HUES6 (cell line): Measurements from ENCODE around the gene PPP1R9A.
"Not testable (repeated sequence)": the region's sequence is repeated elsewhere in the genome, so short reads cannot be mapped to it uniquely, and the experiment has no call there.

Experiments
- H3K27ac ChIP-seq: 2 replicates; pipeline ENCODE4 v1.7.0; 2013; ENCODE audit warnings: low read depth, mild to moderate bottlenecking, low read length, inconsistent platforms
- H3K27me3 ChIP-seq: 2 replicates; pipeline ENCODE4 v1.6.1; 2013; ENCODE audit warnings: low read length; ENCODE audit not compliant: control insufficient read depth, insufficient read depth
- H3K36me3 ChIP-seq: 2 replicates; pipeline ENCODE4 v1.6.1; 2013; ENCODE audit warnings: low read length; ENCODE audit not compliant: control insufficient read depth, insufficient read depth
- H3K4me1 ChIP-seq: 2 replicates; pipeline ENCODE4 v1.6.1; 2013; ENCODE audit warnings: low read length; ENCODE audit not compliant: control insufficient read depth, insufficient read depth
- H3K4me3 ChIP-seq: 2 replicates; pipeline ENCODE4 v1.5.1; 2013; ENCODE audit warnings: low read depth, low read length
- H3K9ac ChIP-seq: one replicate; pipeline ENCODE4 v1.6.1; 2013; ENCODE audit warnings: mild to moderate bottlenecking, low read length
- H3K9me3 ChIP-seq: 2 replicates; pipeline ENCODE4 v1.6.1; 2013; ENCODE audit warnings: low read depth, low read length; ENCODE audit not compliant: control insufficient read depth, insufficient read depth

PPP1R9A gene

DNA sequence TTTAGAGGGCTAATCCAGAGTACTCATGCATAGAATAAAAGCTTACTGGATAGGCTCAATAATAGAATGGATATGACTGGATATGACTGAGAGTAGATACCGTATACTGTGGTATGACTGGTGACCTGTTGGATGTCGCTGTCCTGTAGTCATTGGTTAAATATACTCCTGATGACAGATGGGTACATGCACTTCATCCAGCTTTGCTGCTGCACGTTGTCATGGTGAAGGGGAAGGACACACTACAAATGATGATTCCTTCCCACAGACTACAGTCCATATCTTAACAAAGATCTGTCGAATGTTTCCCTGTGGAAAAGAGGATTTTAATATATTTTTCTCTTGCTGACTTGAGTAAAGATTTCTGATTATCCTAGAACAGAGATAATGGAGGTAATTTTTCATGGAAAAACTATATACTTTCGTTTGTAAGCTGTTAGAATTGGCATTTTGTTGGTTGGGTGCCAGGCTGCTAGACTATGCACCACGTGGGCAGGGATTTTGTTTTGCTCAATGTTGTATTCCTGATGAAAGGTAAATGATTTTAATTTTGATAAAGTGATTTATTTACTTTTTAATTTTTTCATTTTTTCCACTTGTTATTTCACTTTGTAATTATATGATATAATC, 97.3 kb downstream of the PPP1R9A start:
- Histone ChIP-seq H3K27me3 (no peaks in the 10 kb centered on the region), H3K4me1 (no peaks in the 10 kb centered on the region; the same call in 1 of the 2 replicates), H3K9ac (no peak overlapping the region), H3K9me3 (no peaks in the 10 kb centered on the region), H3K4me3 (no peak overlapping the region), H3K27ac (no peak overlapping the region), H3K36me3 (no peaks in the 10 kb centered on the region)

DNA sequence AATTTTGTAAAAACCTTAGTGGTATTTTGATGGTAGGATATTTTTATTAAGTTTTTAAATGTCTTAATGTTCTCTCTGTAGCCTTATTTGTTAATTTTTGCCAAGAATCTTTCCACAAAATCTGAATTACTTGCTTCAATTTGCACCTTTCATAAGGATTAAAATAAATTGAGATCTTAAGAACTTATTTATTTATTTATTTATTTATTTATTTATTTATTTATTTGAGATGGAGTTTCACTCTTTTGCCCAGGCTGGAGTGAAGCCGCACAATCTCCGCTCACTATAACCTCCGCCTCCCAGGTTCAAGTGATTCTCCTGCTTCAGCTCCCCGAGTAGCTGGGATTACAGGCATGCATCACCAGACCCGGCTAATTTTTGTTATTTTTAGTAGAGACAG, 98.6 kb downstream of the PPP1R9A start:
- Histone ChIP-seq H3K27me3 (no peaks in the 10 kb centered on the region), H3K9ac (no peak overlapping the region), H3K27ac (no peak overlapping the region), H3K9me3 (no peaks in the 10 kb centered on the region), H3K4me1 (no peaks in the 10 kb centered on the region; the same call in 1 of the 2 replicates), H3K4me3 (no peak overlapping the region), H3K36me3 (no peaks in the 10 kb centered on the region)

DNA sequence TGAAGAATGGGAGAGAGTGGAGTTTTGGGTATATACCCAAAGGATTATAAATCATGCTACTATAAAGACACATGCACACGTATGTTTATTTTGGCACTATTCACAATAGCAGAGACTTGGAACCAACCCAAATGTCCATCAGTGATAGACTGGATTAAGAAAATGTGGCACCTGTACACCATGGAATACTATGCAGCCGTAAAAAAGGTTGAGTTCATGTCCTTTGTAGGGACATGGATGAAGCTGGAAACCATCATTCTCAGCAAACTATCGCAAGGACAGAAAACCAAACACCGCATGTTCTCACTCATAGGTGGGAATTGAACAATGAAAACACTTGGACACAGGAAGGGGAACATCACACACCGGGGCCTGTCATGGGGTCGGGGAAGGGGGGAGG, 101.4 kb downstream of the PPP1R9A start:
- H3K4me3 ChIP-seq = not testable (repeated sequence)

DNA sequence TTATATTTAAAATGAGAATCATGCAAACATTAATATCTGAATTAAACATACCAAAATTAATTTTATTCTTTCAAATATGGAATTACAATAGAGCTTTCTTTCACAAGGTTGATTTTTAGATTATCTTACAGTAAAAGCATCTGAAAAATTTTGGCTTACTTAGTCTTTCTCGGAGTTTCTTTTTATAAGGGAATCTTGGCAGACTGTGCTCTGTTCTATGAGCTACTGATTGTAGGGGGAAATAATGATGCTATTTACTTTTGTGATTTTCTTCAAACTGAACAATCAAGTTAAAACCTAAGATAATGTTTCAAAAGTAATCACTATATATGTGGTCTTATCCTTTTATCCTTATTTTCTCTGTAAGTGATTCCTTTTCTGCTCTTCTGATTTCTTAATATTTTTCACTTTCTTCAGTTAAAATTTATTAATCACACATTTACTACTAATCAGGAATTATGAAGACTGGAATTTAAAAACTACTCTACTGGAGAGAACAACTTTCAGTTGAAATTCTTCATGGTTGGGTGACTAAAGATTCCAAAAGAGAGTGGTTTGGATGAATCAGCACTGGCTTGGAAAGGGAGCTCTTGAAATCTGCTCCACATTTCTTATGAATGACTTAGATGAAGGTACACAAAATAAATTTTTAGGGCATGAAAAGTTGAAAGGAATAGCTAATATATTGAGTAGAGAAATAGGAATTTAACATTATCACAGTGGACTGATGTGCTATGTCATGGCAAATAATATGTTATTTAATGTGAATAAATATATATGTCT, 103.9 kb downstream of the PPP1R9A start:
- Histone ChIP-seq H3K27ac (no peak overlapping the region), H3K36me3 (no peaks in the 10 kb centered on the region), H3K4me1 (no peaks in the 10 kb centered on the region), H3K27me3 (no peaks in the 10 kb centered on the region), H3K4me3 (no peak overlapping the region), H3K9me3 (no peaks in the 10 kb centered on the region), H3K9ac (no peak overlapping the region)

More for the DNA sequence above, 101.4 kb downstream of the PPP1R9A start:
- H3K27me3 ChIP-seq, H3K36me3 ChIP-seq, H3K4me1 ChIP-seq, H3K9ac ChIP-seq, H3K9me3 ChIP-seq, H3K27ac ChIP-seq: not testable (repeated sequence)

DNA sequence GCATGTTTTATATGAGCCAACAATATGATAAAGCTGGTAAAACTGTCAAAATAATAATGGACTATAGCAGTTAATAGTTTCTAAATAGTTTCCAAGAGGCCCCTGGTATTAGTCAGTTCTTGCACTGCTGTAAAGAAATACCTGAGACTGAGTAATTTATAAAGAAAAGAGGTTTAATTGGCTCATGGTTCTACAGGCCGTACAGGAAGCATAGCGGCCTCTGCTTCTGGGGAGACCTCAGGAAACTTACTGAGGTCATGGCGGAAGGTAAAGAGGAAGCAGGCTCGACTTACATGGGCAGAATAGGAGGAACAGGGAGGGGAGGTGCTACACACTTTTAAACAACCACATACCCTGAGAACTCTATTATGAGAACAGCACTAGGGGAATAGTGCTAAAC, 104.6 kb downstream of the PPP1R9A start:
- Histone ChIP-seq H3K27ac (no peak overlapping the region), H3K4me1 (no peaks in the 10 kb centered on the region), H3K4me3 (no peak overlapping the region), H3K9ac (no peak overlapping the region), H3K27me3 (no peaks in the 10 kb centered on the region), H3K36me3 (no peaks in the 10 kb centered on the region), H3K9me3 (no peaks in the 10 kb centered on the region)

DNA sequence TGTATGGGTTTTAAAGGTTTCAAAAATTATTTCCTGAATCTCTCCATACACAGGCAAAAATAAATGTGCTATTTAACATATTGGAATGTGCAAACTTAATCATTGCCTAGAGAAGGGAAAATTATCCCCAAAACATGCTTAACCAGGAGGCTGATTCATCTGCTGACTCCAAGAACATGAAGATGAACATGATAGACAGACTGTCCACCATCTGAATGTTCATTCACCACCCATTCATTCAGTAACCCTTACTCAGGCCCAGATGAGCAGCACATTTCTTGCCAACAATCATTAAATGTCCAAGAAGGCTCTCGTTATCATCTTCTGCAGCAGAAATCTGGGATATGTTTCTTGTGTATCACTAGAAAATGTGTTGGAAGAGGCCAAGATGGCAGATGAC, 110.6 kb downstream of the PPP1R9A start:
- Histone ChIP-seq H3K4me3 (no peak overlapping the region), H3K27ac (no peak overlapping the region), H3K9me3 (no peaks in the 10 kb centered on the region), H3K9ac (no peak overlapping the region), H3K4me1 (no peaks in the 10 kb centered on the region), H3K27me3 (no peaks in the 10 kb centered on the region), H3K36me3 (no peaks in the 10 kb centered on the region)

DNA sequence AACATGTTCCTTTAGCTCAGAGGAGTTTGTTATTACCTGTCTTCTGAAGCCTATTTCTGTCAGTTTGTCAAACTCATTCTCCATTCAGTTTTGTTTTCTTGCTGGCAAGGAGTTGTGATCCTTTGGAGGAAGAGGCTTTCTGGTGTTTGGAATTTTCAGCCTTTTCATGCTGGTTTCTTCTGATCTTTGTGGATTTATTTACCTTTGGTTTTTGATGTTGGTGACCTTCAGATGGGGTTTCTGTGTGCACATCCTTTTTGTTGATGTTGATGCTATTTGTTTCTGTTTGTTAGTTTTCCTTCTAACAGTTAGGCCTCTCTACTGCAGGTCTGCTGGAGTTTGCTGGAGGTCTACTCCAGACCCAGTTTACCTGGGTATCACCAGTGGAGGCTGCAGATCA, 118.6 kb downstream of the PPP1R9A start:
- Histone ChIP-seq H3K9me3 (peaks cover 3% of the 10 kb centered on the region; the same call in 1 of the 2 replicates), H3K4me1 (no peaks in the 10 kb centered on the region), H3K27me3 (no peaks in the 10 kb centered on the region), H3K27ac (no peak overlapping the region), H3K4me3 (no peak overlapping the region), H3K36me3 (no peaks in the 10 kb centered on the region), H3K9ac (no peak overlapping the region)

DNA sequence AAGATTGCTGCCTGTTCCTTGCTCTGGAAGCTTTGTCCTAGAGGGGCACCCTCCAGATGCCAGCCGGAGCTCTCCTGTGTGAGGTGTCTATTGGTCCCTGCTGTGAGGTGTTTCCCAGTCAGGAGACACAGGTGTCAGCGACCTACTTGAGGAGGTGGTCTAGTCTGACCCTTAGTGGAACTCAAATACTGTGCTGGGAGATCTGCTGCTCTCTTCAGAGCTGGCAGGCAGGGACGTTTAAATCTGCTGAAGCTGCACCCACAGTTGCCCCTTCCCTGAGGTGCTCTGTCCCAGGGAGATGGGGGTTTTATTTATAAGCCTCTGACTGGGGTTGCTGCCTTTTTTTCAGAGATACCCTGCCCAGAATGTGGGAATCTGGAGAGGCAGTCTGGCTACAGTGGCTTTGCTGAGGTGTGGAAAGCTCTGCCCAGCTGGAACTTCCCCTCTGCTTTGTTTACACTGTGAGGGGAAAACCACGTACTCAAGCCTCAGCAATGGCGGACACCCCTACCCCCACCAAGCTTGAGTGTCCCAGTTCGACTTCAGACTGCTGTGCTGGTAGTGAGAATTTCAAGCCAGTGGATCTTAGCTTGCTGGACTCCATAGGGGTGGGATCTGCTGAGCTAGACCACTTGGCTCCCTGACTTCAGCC, 119.2 kb downstream of the PPP1R9A start:
- Histone ChIP-seq H3K27ac (no peak overlapping the region), H3K9me3 (peaks cover 3% of the 10 kb centered on the region; the same call in 1 of the 2 replicates), H3K36me3 (no peaks in the 10 kb centered on the region), H3K4me1 (no peaks in the 10 kb centered on the region), H3K27me3 (no peaks in the 10 kb centered on the region), H3K9ac (no peak overlapping the region), H3K4me3 (no peak overlapping the region)

DNA sequence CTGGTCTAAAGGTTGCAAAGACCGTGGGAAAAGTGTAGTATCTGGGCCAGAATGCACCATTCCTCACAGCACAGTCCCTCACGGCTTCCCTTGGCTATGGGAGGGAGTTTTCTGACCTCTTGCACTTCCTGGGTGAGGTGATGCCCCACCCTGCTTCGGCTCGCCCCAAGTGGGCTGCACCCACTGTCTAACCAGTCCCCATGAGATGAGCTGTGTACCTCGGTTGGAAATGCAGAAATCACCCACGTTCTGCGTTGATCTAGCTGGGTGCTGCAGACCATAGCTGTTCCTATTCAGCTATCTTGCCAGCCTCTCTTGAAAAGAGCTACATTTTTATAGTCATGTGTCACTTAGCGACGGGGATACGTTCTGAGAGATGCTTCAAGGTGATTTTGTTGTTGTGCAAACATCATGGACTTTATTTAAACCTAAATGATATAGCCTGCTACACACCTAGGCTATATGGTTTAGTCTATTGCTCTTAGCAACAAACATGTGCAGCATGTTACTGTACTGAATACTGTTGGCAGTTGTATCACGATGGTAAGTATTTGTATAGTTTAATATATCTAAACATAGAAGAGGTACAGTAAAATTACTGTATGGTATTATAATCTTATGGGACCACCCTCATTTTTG, 120.0 kb downstream of the PPP1R9A start:
- Histone ChIP-seq H3K9ac (no peak overlapping the region), H3K9me3 (peaks cover 3% of the 10 kb centered on the region; the same call in 1 of the 2 replicates), H3K36me3 (no peaks in the 10 kb centered on the region), H3K27me3 (no peaks in the 10 kb centered on the region), H3K4me3 (no peak overlapping the region), H3K27ac (no peak overlapping the region), H3K4me1 (no peaks in the 10 kb centered on the region)

DNA sequence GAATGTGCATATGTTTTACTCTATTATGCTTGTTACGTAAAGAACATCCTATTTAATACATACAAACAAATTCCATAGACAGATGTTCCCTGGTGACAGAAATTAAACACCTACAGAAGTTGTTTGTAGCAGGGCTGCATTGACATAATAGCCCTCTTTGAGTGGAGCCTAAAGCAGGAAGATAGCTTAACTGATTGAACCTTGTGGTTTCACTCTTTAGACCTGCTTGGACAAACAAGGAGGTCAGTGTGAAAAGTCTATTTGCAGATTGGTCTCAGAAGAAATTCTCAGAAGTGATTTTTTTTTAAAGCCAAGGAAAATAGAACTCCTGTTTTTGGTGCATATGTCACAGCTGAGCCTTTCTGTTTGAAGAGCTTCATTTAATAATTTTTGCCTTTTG, 121.3 kb downstream of the PPP1R9A start:
- no peaks in the 10 kb centered on the region for H3K4me1 ChIP-seq
- no peaks in the 10 kb centered on the region for H3K27me3 ChIP-seq
- no peak overlapping the region for H3K9ac ChIP-seq
- H3K4me3 ChIP-seq = no peak overlapping the region
- peaks cover 3% of the 10 kb centered on the region; the same call in 1 of the 2 replicates for H3K9me3 ChIP-seq
- H3K27ac ChIP-seq = no peak overlapping the region
- no peaks in the 10 kb centered on the region for H3K36me3 ChIP-seq

DNA sequence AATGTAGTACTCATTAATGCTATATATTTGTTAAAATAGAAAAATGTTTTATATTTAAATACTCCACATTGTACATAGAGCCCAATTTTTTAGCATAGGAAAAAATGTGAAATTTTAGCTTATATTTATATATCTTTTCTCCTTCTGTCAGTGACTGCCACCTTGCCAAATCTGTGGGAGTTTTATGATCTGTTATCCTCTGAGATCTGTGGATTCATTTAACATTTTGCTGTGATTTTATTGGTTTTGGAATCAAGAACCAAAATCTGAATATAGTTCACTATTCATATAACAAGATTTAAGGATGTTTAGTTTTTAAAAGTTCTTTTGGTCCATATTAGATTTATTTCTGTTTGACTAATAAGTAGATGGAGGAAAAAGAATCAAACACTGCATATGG, 127.9 kb downstream of the PPP1R9A start:
- H3K27me3 ChIP-seq = no peaks in the 10 kb centered on the region
- H3K36me3 ChIP-seq = no peaks in the 10 kb centered on the region
- no peak overlapping the region for H3K9ac ChIP-seq

More for the DNA sequence above, 127.9 kb downstream of the PPP1R9A start:
- Histone ChIP-seq H3K9me3 (no peaks in the 10 kb centered on the region), H3K27ac (no peak overlapping the region), H3K4me3 (no peak overlapping the region), H3K4me1 (no peaks in the 10 kb centered on the region)
